NOMO-1 treated with DMSO at 0.1 percent for 48 hours (cell line): ENCODE data around the gene TGFA.

ENCODE experiments used
- DNase-seq: peaks from one replicate; lab custom pipeline; 2025; ENCODE audit not compliant: unreplicated experiment; lab: John Stamatoyannopoulos, UW

The TGFA gene

GRCh38 chr2:70525032-70525431 is 28.6 kb downstream of the TGFA start:
- no peak for DNase-seq

- DNase-seq: peak; percentile 85
These were observed 29.3 kb downstream of the TGFA start for GRCh38 chr2:70523996-70524965.

GRCh38 chr2:70523672-70523995 is 30.0 kb downstream of the TGFA start:
- no peak for DNase-seq

GRCh38 chr2:70522627-70523026 is 31.0 kb downstream of the TGFA start:
- DNase-seq: no peak

- no peak for DNase-seq
These were observed 32.8 kb downstream of the TGFA start for GRCh38 chr2:70520825-70521224.

GRCh38 chr2:70519453-70519852 is 34.2 kb downstream of the TGFA start:
- DNase-seq: no peak

- no peak for DNase-seq
These were observed 35.1 kb downstream of the TGFA start for GRCh38 chr2:70518557-70518956.

GRCh38 chr2:70517804-70518203 is 35.8 kb downstream of the TGFA start:
- no peak for DNase-seq

GRCh38 chr2:70516596-70516995 is 37.0 kb downstream of the TGFA start:
- peak; percentile 83 for DNase-seq

GRCh38 chr2:70515938-70516337 is 37.7 kb downstream of the TGFA start:
- DNase-seq: peak; percentile 83

GRCh38 chr2:70514612-70515055 is 39.0 kb downstream of the TGFA start:
- no peak for DNase-seq

- no peak for DNase-seq
These were observed 39.9 kb downstream of the TGFA start for GRCh38 chr2:70513738-70514137.

GRCh38 chr2:70511971-70512729 is 41.5 kb downstream of the TGFA start:
- no peak for DNase-seq

GRCh38 chr2:70510313-70510712 is 43.3 kb downstream of the TGFA start:
- peak; percentile 61 for DNase-seq

GRCh38 chr2:70509565-70509964 is 44.1 kb downstream of the TGFA start:
- no peak for DNase-seq

- DNase-seq: no peak
These were observed 44.7 kb downstream of the TGFA start for GRCh38 chr2:70508711-70509462.

GRCh38 chr2:70505613-70506391 is 47.8 kb downstream of the TGFA start:
- no peak for DNase-seq

GRCh38 chr2:70504750-70505149 is 48.9 kb downstream of the TGFA start:
- no peak for DNase-seq

- no peak for DNase-seq
These were observed 49.7 kb downstream of the TGFA start for GRCh38 chr2:70503896-70504295.

GRCh38 chr2:70501728-70502127 is 51.9 kb downstream of the TGFA start:
- DNase-seq: no peak

- DNase-seq: no peak
These were observed 52.4 kb downstream of the TGFA start for GRCh38 chr2:70501215-70501614.
